Muscle layer of duodenum (tissue), 2 donors: ENCODE data around the gene S100A13.
"Not testable (repeated sequence)": the region's sequence is repeated elsewhere in the genome, so short reads cannot be mapped to it uniquely, and the experiment has no call there.

Experiments
- H3K27ac ChIP-seq: one replicate; pipeline ENCODE4 v1.7.0; 2013; ENCODE audit warnings: mild to moderate bottlenecking, low read length
- H3K27me3 ChIP-seq: one replicate; pipeline ENCODE4 v1.7.0; 2013; ENCODE audit warnings: low read depth, mild to moderate bottlenecking, control low read depth, low read length
- H3K36me3 ChIP-seq, 2 donors: one replicate each; pipeline ENCODE4 v1.7.0; 2013; ENCODE audit warnings: low read length in 2 of 2, control low read depth in 1 of 2, mild to moderate bottlenecking in 1 of 2; ENCODE audit not compliant: insufficient read depth in 2 of 2, control insufficient read depth in 1 of 2
- H3K4me1 ChIP-seq, 2 donors: one replicate each; pipeline ENCODE4 v1.7.0; 2013; ENCODE audit warnings: low read length in 2 of 2, mild to moderate bottlenecking in 2 of 2, control low read depth in 1 of 2, moderate library complexity in 1 of 2; ENCODE audit not compliant: insufficient read depth in 2 of 2, control insufficient read depth in 1 of 2
- H3K4me3 ChIP-seq, 2 donors: one replicate each; pipeline ENCODE4 v1.7.0; 2013; ENCODE audit warnings: low read length in 2 of 2, low read depth in 1 of 2, mild to moderate bottlenecking in 1 of 2
- H3K9me3 ChIP-seq, 2 donors: one replicate each; pipeline ENCODE4 v1.7.0; 2013; ENCODE audit warnings: low read length in 2 of 2, control low read depth in 1 of 2, mild to moderate bottlenecking in 1 of 2; ENCODE audit not compliant: control insufficient read depth in 1 of 2
- donor health status: healthy.

S100A13 gene

DNA sequence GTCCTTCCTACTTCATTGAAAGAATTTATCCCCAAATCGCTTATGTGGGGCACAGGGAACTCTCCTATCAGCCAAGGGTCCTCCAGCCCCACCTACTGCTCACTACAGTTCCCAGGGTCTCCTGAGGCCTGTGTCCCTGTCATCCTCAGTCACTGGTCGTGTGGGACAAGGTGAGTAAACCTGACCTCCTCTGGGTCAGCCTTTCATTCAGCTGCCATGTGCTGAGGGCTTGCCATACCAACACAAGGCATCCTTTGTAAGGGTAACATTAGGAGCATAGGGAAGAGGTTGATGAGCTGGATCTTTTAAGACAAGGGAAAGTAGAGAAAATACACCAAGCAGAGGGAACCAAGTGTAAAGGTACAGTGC lies 20.0 kb upstream of the S100A13 start:
- Histone ChIP-seq H3K4me3 (no peak overlapping the region), H3K27me3 (no peaks in the 10 kb centered on the region), H3K27ac (no peak overlapping the region), H3K4me1 (peaks cover 0 to 4% of the 10 kb centered on the region in 2 donors), H3K36me3 (peaks cover 39 to 47% of the 10 kb centered on the region in 2 donors), H3K9me3 (no peaks in the 10 kb centered on the region)

DNA sequence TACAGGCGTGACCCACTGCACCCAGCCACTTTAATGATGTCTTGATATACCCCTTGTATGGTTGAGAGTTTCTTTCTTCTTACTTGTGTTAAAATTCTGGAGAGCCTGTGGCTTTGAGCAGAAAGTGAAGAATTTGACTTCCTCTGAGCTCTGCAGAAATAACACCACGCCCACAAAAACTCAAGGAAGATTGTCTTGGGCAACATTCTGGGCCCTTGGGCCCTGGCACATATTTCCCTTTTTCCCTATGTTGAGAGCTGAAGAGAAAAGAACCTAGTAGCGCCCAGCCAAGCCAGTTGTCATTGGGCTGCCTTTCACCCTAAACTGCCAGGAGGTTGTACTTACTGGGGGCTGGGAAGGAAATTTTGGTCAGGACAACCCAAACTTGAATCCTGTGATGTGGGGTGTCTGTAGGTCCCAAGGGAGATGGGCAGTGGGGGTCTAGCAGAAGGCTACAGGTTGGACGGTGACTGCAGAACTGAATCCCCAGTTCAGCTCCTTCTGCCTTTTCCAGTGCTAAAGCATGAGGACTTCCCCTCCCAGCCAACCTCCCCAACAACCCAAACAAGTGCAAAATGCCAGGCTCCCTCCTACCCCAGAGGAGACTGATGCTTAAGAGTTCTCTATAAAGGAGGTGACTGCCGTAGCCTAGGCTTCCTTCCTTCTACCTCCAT lies 19.5 kb upstream of the S100A13 start:
- Histone ChIP-seq H3K4me3 (no peak overlapping the region), H3K27me3 (no peaks in the 10 kb centered on the region), H3K4me1 (peaks cover 0 to 4% of the 10 kb centered on the region in 2 donors), H3K9me3 (no peaks in the 10 kb centered on the region), H3K27ac (no peak overlapping the region), H3K36me3 (peaks cover 44 to 52% of the 10 kb centered on the region in 2 donors)

DNA sequence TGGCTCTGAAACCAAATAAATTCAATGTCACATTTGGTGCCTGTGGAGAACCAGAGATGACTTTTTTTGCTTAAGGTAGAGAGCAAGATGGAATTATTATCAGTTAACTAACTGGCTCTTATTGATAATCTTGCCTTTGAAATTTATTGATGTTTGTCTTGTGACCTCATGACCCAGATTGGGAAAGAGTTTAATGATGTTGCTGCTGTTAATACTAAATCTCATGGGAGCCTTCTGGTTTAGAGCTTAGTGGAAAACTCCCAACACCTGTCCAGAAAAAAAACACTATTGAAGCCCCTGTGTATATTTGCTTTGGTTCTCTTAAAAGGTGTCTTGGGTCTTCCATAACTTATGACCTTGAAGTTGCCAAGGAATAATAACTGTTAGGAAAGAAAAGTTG lies 16.5 kb upstream of the S100A13 start:
- Histone ChIP-seq H3K4me1 (peaks cover 4% of the 10 kb centered on the region in 2 donors), H3K27ac (no peak overlapping the region), H3K27me3 (no peaks in the 10 kb centered on the region), H3K36me3 (peaks cover 65 to 79% of the 10 kb centered on the region in 2 donors), H3K4me3 (no peak overlapping the region), H3K9me3 (no peaks in the 10 kb centered on the region)

DNA sequence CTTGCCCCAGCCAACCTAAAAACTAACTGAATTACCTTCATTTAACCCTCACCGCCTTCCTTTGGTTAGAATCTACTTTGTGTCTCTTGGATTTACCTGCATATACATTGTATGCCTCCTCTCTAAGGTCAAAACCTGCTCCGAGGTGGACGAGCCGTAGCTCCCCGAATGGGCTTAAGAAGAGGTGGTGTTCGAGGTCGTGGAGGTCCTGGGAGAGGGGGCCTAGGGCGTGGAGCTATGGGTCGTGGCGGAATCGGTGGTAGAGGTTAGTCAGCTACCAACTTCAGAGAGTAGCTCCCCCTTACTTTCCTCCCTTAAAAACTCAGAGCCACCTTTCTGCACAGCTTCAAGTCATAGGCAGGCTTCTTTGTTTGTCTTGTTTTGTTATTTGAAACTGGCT lies 15.8 kb upstream of the S100A13 start:
- Histone ChIP-seq H3K27me3 (no peaks in the 10 kb centered on the region), H3K4me1 (peaks cover 4 to 5% of the 10 kb centered on the region in 2 donors), H3K4me3 (no peak overlapping the region), H3K27ac (no peak overlapping the region), H3K36me3 (peaks cover 71 to 86% of the 10 kb centered on the region in 2 donors), H3K9me3 (no peaks in the 10 kb centered on the region)

DNA sequence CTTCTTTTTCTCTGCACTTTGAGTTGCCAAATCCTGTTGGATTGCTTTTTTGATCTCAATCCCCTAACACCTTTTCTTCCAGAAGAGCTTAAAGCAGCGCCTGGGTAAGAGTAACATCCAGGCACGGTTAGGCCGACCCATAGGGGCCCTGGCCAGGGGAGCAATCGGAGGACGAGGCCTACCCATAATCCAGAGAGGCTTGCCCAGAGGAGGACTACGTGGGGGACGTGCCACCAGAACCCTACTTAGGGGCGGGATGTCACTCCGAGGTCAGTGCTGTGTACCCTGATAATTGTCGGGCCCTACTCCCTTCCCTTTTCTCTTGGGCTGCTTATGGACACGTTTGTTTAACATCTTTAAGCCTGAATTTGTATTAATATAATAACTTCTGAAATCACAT lies 14.9 kb upstream of the S100A13 start:
- Histone ChIP-seq H3K27ac (no peak overlapping the region), H3K36me3 (peaks cover 77 to 95% of the 10 kb centered on the region in 2 donors), H3K4me1 (peaks cover 4 to 15% of the 10 kb centered on the region in 2 donors)

DNA sequence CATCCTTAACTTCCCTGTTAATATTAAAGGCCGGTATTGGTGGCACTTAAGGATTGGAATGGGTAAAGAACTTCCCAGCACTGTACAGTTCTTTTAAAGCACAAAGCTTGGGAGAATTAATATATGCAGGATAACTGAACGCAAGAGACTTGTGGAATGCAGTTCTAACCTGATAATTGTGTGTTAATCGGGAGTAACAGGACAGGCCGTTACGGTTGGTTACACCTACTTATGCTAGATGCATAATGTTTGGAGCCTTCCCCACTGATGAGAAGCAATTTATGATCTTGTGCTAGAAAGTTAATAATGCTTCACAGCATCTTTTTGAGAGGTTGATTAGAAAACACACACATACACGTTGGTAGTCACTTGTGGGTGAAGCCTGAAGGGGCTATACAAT lies 13.6 kb upstream of the S100A13 start:
- Histone ChIP-seq H3K9me3 (no peaks in the 10 kb centered on the region), H3K36me3 (peaks cover 79 to 92% of the 10 kb centered on the region in 2 donors), H3K4me3 (no peak overlapping the region), H3K27me3 (no peaks in the 10 kb centered on the region), H3K27ac (no peak overlapping the region), H3K4me1 (peaks cover 4 to 25% of the 10 kb centered on the region in 2 donors)

More for the DNA sequence above, 14.9 kb upstream of the S100A13 start:
- H3K4me3 ChIP-seq, result no peak overlapping the region
- H3K9me3 ChIP-seq, result no peaks in the 10 kb centered on the region
- no peaks in the 10 kb centered on the region for H3K27me3 ChIP-seq

DNA sequence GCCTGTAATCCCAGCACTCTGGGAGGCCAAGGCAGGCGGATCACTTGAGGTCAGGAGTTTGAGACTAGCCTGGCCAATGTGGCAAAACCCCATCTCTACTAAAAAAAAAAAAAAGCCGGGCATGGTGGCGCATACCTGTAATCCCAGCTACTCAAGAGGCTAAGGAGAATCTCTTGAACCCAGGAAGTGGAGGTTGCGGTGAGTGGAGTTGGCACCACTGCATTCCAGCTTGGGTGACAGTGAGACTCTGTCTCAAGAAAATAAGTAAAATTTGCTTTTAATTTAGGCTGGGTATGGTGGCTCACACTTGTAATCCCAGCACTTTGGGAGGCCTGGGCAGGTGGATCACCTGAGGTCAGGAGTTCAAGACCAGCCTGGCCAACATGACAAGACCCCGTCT lies 12.9 kb upstream of the S100A13 start:
- not testable (repeated sequence) for H3K27ac ChIP-seq, H3K4me3 ChIP-seq, H3K9me3 ChIP-seq, H3K27me3 ChIP-seq
- Histone ChIP-seq H3K4me1 (peaks cover 4 to 31% of the 10 kb centered on the region in 2 donors), H3K36me3 (peaks cover 73 to 86% of the 10 kb centered on the region in 2 donors)

DNA sequence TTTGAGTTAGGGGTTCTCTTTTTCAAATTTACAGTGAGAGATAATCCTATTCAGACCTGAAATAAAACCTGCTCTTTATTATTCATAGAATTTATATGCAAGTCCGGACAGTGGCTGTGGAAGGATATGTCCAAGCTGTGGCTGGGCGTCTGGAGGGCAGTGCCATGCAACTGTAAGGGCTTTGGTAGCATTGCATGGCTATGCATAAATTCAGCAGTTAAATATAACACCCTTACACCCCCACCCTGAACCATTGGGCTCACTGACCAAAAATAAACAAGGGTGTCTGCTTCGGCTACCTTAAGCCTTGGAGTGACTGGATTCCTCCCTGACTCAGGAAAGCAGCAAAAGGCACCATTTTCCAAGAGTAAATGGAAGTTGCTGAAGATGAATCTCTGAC lies 12.0 kb upstream of the S100A13 start:
- Histone ChIP-seq H3K4me1 (peaks cover 4 to 32% of the 10 kb centered on the region in 2 donors), H3K9me3 (no peaks in the 10 kb centered on the region), H3K36me3 (peaks cover 69 to 76% of the 10 kb centered on the region in 2 donors), H3K27me3 (no peaks in the 10 kb centered on the region), H3K4me3 (no peak overlapping the region), H3K27ac (no peak overlapping the region)

DNA sequence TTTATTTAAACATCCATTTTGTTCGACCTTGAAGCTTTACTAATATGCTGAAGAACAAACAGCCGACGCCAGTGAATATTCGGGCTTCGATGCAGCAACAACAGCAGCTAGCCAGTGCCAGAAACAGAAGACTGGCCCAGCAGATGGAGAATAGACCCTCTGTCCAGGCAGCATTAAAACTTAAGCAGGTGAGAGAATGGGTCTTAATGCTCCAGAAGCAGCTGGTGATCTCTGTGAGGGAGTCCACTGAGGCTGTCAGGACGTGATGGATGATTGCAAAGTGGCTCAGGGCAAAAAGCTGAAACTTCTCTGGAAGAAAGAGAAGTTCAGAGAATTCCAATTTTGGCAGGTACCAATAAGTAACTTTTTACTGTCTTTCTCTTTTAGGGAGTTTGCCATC lies 11.0 kb upstream of the S100A13 start:
- Histone ChIP-seq H3K27ac (no peak overlapping the region), H3K4me3 (no peak overlapping the region), H3K9me3 (no peaks in the 10 kb centered on the region), H3K27me3 (no peaks in the 10 kb centered on the region), H3K4me1 (peaks cover 0 to 34% of the 10 kb centered on the region in 2 donors), H3K36me3 (peaks cover 59 to 70% of the 10 kb centered on the region in 2 donors)

DNA sequence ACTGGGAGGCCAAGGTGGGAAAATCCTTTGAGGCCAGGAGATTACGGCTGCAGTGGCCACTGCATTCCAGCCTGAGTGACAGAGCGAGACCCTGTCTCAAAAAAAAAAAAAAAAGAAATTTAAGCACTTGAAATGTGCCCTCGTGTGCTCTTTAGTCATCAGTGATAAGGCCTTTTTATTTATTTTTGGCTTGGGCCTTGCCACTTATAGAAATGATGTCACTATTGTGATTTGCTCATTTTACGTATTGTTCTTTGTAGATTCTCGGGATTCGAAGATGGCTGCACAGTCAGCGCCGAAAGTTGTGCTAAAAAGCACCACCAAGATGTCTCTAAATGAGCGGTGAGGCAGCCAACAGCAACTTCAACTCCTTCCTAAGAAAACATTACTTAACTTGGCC lies 9.0 kb upstream of the S100A13 start:
- Histone ChIP-seq H3K4me1 (peaks cover 0 to 37% of the 10 kb centered on the region in 2 donors), H3K27ac (no peak overlapping the region), H3K36me3 (peaks cover 39 to 53% of the 10 kb centered on the region in 2 donors), H3K4me3 (no peak overlapping the region), H3K9me3 (no peaks in the 10 kb centered on the region), H3K27me3 (no peaks in the 10 kb centered on the region)

DNA sequence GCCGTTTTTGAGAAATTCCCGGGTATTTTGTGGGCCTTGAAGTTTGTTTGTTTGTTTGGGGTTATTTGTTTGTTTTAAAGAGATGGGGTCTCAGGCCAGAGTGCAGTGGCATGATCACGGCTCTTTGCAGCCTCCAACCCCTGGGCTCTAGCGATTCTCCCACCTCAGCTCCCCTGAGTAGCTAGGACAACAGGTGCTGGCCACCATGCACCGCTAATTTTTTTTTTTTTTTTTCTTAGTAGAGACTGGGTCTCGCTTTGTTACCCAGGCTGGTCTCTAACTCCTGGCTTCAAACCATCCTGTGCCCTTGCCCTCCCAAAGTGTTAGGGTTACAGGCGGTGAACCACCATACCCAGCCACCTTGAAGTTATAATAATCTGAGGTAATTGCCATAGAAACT lies 8.6 kb upstream of the S100A13 start:
- Histone ChIP-seq H3K4me1 (peaks cover 3 to 37% of the 10 kb centered on the region in 2 donors), H3K4me3 (peak overlapping the region in 1 of 2 donors; percentile 82), H3K27me3 (no peaks in the 10 kb centered on the region), H3K9me3 (no peaks in the 10 kb centered on the region), H3K27ac (no peak overlapping the region), H3K36me3 (peaks cover 36 to 49% of the 10 kb centered on the region in 2 donors)
